NCI-H2107 (cell line): ENCODE results near the gene EPHA2.
A peak's percentile ranks its signal among the peaks of the same experiment; 100 is the strongest.

Experiments used
- DNase-seq: peaks from one replicate; lab custom pipeline; 2025; lab: John Stamatoyannopoulos, UW

The EPHA2 gene

DNA sequence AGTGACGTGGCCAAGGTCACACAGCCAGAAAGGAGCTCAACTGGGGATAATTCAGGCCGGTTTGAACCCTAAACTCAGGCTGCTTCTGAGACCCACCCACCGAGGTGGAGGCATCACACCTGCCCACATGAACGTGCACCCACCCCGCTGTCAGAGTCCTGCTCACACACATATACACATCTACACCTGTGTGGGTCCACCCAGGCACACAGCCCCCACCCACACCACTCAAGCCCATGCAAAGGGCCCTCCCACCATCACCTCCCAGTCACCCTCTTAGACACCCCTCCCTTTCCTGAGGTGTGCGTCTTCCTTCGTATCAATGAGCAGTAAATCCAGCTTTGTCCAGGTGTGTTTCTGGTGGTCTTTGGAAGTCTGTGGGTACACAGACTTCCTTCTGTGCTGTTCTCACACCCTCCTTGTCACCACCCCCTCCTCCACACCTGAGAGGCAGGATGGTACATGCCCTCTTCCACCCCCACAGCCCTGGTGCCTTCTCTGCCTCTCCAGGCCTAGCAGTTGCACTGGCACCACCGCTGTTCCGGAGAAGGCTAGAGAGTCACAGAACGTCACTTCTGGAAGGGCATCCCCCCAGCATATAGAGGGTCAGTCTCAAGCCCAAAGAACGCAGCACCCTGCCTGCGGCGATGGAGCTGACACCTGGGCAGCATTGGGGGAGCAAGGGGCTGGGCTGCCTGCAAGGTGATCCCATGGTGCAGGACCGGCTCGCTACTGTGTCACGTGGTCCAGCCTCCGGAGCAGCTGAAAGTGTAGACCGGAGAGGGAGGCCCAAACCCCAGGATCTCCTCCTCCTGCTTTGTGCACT is 63.6 kb downstream of the EPHA2 start:
- no peak for DNase-seq

GRCh38 chr1:16091296-16091695 is 64.6 kb downstream of the EPHA2 start:
- no peak for DNase-seq

DNA sequence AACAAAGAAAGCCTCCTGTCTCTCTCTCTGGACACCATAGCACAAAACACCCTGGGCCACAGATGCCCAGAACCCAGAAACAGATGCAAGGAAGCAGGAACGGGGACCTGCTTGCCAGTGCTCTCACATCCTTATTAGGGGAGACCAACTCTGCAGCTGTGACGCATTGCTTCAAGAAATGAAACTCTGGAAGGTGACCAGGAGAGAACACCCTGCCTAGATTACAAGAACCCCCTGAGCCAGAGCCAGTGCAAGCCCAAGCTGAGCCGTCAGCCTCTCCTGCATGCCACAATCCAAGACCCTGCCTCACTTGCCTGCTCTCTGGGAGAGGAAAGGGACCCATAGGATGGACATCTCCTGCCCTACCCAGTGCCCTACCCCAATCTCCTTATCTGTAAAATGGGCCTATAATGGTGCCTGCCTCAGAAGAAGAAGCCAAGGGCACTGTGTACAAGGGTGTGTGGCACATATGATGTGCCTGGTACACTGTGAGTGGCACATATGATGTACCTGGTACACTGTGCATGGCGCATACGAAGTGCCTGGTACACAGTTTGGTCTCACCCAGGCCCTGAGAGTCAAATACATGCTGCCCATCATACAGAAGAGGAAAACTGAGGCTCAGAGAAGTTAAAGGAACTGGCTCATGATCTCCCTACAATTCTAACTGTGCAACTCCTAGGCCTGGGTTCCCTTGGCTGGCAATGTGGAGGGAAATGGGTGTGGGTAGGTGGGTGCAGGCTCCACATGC is 65.6 kb downstream of the EPHA2 start:
- DNase-seq = no peak

DNA sequence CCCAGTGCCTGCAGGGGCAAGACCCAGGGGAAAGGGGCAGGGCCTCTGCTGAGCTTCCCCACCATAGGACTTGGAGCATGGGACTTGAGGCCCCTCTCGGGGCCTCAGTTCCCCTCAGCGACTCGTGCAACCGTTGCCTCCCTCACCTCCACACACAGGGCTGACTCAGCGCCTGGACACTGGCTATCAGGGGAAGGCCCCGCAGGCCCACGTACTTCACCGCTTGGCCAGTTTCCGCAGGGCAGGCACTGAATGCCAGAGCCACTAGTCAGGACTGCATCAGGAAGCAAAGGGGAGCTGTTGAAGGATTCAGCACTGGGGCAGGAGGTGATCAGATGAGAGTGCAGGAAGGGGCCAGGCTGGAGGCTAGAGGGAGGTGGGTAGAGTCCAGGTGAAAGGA is 66.9 kb downstream of the EPHA2 start:
- no peak for DNase-seq

- DNase-seq = no peak
These were observed 67.4 kb downstream of the EPHA2 start for GRCh38 chr1:16088351-16088911.

GRCh38 chr1:16087733-16088132 is 68.1 kb downstream of the EPHA2 start:
- DNase-seq = no peak

DNA sequence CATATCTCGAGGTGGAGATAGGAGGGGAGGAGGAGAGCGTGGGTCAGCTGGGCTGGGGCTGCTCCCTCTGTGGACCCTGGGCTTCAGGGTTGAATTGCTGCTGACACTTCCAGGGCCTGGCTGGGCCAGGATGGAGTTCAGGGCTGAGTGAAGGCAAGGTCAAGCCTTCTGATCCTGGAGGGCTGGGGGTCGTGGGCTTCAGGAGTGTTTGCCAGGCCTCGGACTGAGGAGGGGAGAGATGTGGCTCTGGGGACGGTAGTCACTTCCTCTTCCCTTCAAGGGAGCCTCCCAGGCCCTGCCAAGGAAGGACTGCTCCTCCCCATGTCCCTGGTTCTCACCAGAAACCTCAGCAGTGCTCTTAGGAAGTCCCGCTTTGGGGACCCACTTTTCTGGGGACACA is 70.3 kb downstream of the EPHA2 start:
- DNase-seq = no peak

- DNase-seq = no peak
These were observed 72.4 kb downstream of the EPHA2 start for GRCh38 chr1:16083486-16083885.

- no peak for DNase-seq
These were observed 73.4 kb downstream of the EPHA2 start for GRCh38 chr1:16082283-16083038.

GRCh38 chr1:16081636-16082035 is 74.2 kb downstream of the EPHA2 start:
- no peak for DNase-seq

DNA sequence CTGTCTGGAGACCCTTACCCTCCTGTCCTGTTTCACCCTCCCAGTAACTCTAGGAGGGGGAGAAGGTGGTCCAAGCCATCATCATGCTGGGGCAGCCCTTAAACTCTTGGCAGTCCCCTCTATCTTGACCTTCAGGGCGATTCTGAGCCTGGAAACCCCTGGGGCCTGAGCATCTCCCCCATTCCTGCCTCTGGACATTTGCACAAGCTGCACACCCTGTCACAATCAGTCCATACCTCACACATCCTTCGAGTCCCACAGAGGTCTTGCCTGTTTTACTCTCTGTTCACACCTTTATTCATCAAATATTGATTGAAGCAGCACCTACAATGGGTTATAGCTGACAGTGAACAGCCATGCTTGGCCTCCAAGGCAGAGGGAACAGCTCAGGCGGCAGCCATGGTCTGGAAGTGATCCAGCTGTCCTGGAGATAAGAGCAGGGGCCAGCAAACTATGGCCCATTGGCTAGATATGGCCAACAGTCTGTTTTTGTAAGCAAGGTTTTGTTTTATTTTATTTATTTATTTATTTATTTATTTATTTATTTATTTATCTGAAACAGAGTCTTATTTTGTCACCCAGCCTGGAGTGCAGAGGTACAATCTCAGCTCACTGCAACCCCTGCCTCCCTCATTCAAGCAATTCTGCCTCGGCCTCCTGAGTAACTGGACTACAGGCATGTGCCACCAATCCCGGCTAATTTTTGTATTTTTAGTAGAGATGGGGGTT is 75.3 kb downstream of the EPHA2 start:
- DNase-seq = no peak

- peak; percentile 35 for DNase-seq
These were observed 76.8 kb downstream of the EPHA2 start for GRCh38 chr1:16078925-16079656.

GRCh38 chr1:16077406-16078245 is 78.2 kb downstream of the EPHA2 start:
- DNase-seq = no peak

GRCh38 chr1:16076865-16077238 is 79.0 kb downstream of the EPHA2 start:
- no peak for DNase-seq

DNA sequence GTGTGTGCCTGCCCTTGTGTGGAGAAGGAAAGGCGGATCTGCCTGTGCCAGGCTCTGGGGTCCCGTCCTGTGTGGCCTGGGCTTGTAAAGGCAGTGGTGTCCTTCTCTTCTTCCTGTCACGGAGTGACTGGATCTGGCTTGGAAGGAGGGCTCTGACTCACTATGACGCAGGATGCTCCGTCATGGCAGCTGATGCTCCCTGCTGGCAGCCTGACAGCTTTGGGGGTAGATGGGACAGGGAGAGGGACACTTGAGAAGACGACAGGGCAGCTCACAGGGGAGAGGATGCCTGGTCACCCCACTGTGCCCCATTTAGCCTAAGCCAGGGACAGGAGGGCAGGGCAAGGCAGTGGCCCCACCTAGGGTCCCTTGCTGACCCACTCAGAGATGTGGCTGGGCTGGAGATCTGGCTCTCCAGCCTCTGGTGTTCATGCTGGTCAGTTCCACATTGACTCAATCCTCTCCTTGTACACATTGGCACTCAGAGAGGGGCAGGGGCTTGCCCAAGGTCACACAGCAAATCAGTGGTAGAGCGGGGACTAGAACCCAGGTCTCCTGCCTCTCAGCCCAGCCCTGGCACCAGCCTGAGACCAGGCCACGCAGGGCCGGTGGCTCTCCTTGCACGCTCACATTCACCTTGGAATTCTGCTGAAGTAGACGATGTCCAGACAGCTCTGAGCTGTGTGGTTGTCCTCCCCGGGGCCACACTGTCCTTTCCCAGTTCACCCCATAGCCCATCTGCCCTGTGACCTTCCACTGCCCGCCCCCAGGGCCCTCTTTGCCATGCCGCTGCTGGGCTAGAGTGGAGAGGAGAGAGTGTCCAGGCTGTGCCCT is 79.6 kb downstream of the EPHA2 start:
- DNase-seq = no peak

DNA sequence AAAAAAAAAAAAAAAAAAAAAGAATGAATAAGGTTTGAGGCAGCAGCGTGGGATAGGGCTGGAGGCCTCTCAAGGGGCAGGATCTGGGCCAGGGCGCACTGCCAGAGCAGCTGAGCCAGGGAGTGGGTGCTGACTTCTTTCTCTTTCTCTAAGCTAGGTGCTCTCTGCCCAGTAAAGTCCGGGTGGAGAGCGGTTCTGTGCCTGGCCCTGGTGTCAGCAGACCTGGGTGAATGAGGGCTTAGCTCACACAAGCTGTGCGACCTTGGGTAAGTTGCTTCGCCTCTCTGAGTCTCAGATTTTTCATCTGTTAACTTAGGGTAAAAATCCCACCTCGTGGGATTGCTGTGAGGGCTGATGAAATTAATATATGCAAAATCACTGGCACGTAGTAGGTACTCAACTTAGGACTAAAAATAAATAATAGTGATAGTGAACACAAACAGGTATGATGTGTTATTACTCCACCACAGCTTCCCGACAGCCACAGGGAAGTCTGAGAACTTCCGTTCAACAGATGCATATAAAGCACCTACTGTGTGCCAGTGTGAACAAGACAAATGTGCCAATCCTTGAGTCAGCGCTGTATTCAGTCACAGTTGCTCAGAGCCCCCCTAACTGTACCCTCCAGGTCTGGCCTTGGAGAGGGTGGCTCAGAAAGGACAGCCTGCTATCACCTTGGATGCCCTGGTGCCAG is 80.4 kb downstream of the EPHA2 start:
- DNase-seq = no peak
